Measurements from ENCODE around the gene PDGFRA. TPM values are rescaled to one million over a fixed set of nuclear protein-coding genes. Genes with fewer than 3 reads are reported as not detected.

Gene PDGFRA
- total and polyA plus RNA-seq, 2 donors (not counting 1 experiment from before 2014, with no cell fraction given): 284 to 363 TPM

DNA sequence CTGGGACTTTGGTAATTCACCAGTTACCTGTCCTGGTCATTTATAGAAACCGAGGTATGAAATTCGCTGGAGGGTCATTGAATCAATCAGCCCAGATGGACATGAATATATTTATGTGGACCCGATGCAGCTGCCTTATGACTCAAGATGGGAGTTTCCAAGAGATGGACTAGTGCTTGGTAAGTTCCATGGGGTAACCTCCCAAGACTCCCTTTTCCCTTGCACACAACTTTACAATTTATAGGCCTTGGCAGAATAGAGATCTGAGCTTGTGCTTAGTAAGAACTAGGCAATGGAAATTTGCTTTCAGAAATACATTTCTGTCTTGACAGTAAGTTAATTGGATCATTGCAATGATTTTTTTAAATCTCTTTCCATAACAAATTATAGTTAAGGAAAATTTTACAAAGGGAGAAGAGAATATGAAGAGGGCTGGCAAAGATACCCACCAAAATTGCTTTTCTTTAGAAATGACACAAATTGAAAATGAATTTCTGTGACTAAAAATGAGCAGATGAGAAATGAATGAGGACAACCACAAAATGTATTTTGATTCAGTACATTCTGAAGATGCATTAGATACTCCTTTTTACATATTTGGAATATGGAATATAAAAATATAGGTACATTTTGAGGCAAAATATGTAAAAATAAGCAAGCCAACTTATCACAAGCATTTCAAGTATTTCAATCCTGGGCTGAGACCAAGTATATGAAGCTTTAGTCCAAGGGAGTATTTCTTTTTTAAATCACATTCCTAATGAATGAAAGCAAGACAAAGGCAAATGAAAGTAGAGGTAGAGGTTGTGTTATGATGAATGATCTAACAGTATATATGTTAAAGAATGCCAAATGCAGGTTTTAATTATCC, 45.9 kb downstream of the PDGFRA start:
- DNase-seq (ENCODE audit: low read depth in 2 of 2): peak in 1 of 2 donors; percentile 13
- Histone ChIP-seq H3K4me1 (ENCODE audit: control insufficient read depth, extremely low read depth, insufficient read depth, low read length) (peaks cover 15% of the 10 kb centered on the region), H2AFZ (ENCODE audit: low read length) (no peak overlapping the region), H3K27ac (ENCODE audit: insufficient read depth, low read length) (no peak overlapping the region), H4K20me1 (ENCODE audit: control insufficient read depth, extremely low read depth, insufficient read depth, low read length) (no peaks in the 10 kb centered on the region), H3K36me3 (ENCODE audit: control insufficient read depth, insufficient read depth, low read length) (peaks cover 40% of the 10 kb centered on the region), H3K9me3 (ENCODE audit: control insufficient read depth, insufficient read depth, low read depth, low read length) (no peaks in the 10 kb centered on the region), H3K4me2 (ENCODE audit: extremely low read depth, insufficient read depth, low read length) (no peak overlapping the region), H3K9ac (ENCODE audit: insufficient read depth, low read length) (no peak overlapping the region), H3K4me3 (replicated peaks in 1 of 4; ENCODE audit: control extremely low read depth in 1 of 4, insufficient read depth in 1 of 4, low read depth in 3 of 4, low read length in 4 of 4) (no peak overlapping the region), H3K27me3 (ENCODE audit: control insufficient read depth, insufficient read depth, low read length) (no peaks in the 10 kb centered on the region), H3K79me2 (ENCODE audit: control insufficient read depth, insufficient read depth, low read length) (peaks cover 16% of the 10 kb centered on the region)
- no peak for TF ChIP-seq EZH2 (IDR thresholded peaks at IDR 0.05; ENCODE audit: low read length, missing control alignments)
- TF ChIP-seq, protein P1, sequence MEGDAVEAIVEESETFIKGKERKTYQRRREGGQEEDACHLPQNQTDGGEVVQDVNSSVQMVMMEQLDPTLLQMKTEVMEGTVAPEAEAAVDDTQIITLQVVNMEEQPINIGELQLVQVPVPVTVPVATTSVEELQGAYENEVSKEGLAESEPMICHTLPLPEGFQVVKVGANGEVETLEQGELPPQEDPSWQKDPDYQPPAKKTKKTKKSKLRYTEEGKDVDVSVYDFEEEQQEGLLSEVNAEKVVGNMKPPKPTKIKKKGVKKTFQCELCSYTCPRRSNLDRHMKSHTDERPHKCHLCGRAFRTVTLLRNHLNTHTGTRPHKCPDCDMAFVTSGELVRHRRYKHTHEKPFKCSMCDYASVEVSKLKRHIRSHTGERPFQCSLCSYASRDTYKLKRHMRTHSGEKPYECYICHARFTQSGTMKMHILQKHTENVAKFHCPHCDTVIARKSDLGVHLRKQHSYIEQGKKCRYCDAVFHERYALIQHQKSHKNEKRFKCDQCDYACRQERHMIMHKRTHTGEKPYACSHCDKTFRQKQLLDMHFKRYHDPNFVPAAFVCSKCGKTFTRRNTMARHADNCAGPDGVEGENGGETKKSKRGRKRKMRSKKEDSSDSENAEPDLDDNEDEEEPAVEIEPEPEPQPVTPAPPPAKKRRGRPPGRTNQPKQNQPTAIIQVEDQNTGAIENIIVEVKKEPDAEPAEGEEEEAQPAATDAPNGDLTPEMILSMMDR (conservative IDR thresholded peaks at IDR 0.05 in 1 of 2, IDR thresholded peaks at IDR 0.05 in 1 of 2; ENCODE audit: low read depth in 1 of 2, low read length in 2 of 2): no peak

DNA sequence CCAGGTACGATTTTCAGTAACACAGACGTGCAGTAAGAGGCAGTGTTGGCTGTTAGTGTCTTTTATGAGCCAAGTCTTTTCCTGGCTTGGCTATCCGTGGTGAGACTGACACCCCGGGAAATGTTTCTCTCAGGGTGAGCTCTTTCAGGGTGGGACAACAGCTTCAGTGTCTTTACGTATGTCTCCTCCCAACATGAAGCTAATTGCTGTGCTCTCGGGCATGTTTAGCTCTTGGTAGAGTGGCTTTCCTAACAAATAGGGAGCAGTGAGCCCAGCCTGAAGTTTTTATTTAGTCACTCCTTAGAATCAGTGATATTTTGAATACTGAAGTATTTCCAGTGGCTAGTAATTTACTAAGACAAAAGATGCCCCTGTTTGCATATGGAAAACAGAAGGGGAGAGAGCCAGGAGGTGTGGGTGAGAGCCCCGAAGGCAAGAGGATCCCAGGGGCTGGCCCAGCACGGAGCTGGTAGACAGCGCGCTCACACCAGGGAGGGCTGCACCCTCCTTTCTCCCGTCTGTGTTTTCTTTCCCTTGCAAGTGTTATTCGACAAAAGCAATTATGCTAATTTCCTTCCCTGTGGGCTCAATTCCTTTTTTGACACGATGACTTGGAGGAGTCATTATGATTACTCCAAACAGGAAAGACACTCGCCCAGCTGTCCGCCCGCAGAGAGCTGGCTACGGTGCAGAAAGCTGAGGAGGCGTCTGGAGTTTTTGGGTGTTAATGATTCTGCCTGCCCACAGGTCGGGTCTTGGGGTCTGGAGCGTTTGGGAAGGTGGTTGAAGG, 47.7 kb downstream of the PDGFRA start:
- no peaks in the 10 kb centered on the region for H4K20me1 ChIP-seq (ENCODE audit: control insufficient read depth, extremely low read depth, insufficient read depth, low read length)
- H3K36me3 ChIP-seq (ENCODE audit: control insufficient read depth, insufficient read depth, low read length): peaks cover 37% of the 10 kb centered on the region
- H3K9ac ChIP-seq (ENCODE audit: insufficient read depth, low read length): no peak overlapping the region
- peak overlapping the region; percentile 54 for H3K27ac ChIP-seq (ENCODE audit: insufficient read depth, low read length)
- no peak overlapping the region for H3K4me3 ChIP-seq (replicated peaks in 1 of 4; ENCODE audit: control extremely low read depth in 1 of 4, insufficient read depth in 1 of 4, low read depth in 3 of 4, low read length in 4 of 4)
- peaks cover 16% of the 10 kb centered on the region for H3K79me2 ChIP-seq (ENCODE audit: control insufficient read depth, insufficient read depth, low read length)
- H3K9me3 ChIP-seq (ENCODE audit: control insufficient read depth, insufficient read depth, low read depth, low read length): no peaks in the 10 kb centered on the region
- DNase-seq (ENCODE audit: low read depth in 2 of 2): peak in 1 of 2 donors; percentile 75
- peaks cover 20% of the 10 kb centered on the region for H3K4me1 ChIP-seq (ENCODE audit: control insufficient read depth, extremely low read depth, insufficient read depth, low read length)
- TF ChIP-seq EZH2 (IDR thresholded peaks at IDR 0.05; ENCODE audit: low read length, missing control alignments): no peak
- TF ChIP-seq, protein P1 (conservative IDR thresholded peaks at IDR 0.05 in 1 of 2, IDR thresholded peaks at IDR 0.05 in 1 of 2; ENCODE audit: low read depth in 1 of 2, low read length in 2 of 2): no peak
- no peak overlapping the region for H2AFZ ChIP-seq (ENCODE audit: low read length)
- H3K27me3 ChIP-seq (ENCODE audit: control insufficient read depth, insufficient read depth, low read length): no peaks in the 10 kb centered on the region
- H3K4me2 ChIP-seq (ENCODE audit: extremely low read depth, insufficient read depth, low read length): peak overlapping the region; percentile 38

DNA sequence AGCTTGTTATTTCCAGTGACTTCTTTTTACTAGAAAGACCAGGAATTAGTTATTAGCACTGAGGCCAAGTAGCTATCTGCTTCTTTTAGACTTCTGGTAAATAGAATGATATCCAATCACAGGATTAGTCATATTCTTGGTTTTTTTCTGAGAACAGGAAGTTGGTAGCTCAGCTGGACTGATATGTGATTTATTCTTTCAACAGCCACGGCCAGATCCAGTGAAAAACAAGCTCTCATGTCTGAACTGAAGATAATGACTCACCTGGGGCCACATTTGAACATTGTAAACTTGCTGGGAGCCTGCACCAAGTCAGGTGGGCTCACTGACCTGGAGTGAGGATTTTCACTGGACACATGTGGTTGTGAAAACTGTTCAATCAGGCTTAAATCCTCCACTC, 48.6 kb downstream of the PDGFRA start:
- no peak overlapping the region for H2AFZ ChIP-seq (ENCODE audit: low read length)
- DNase-seq (ENCODE audit: low read depth in 2 of 2): peak; percentile 66 to 91
- peak overlapping the region; percentile 30 for H3K27ac ChIP-seq (ENCODE audit: insufficient read depth, low read length)
- H4K20me1 ChIP-seq (ENCODE audit: control insufficient read depth, extremely low read depth, insufficient read depth, low read length): no peaks in the 10 kb centered on the region
- H3K79me2 ChIP-seq (ENCODE audit: control insufficient read depth, insufficient read depth, low read length): peaks cover 14% of the 10 kb centered on the region
- peaks cover 20% of the 10 kb centered on the region for H3K4me1 ChIP-seq (ENCODE audit: control insufficient read depth, extremely low read depth, insufficient read depth, low read length)
- no peak overlapping the region for H3K9ac ChIP-seq (ENCODE audit: insufficient read depth, low read length)
- no peak for TF ChIP-seq EZH2 (IDR thresholded peaks at IDR 0.05; ENCODE audit: low read length, missing control alignments)
- TF ChIP-seq, protein P1 (conservative IDR thresholded peaks at IDR 0.05 in 1 of 2, IDR thresholded peaks at IDR 0.05 in 1 of 2; ENCODE audit: low read depth in 1 of 2, low read length in 2 of 2): no peak
- H3K4me2 ChIP-seq (ENCODE audit: extremely low read depth, insufficient read depth, low read length): no peak overlapping the region
- peaks cover 35% of the 10 kb centered on the region for H3K36me3 ChIP-seq (ENCODE audit: control insufficient read depth, insufficient read depth, low read length)
- no peaks in the 10 kb centered on the region for H3K27me3 ChIP-seq (ENCODE audit: control insufficient read depth, insufficient read depth, low read length)
- H3K4me3 ChIP-seq (replicated peaks in 1 of 4; ENCODE audit: control extremely low read depth in 1 of 4, insufficient read depth in 1 of 4, low read depth in 3 of 4, low read length in 4 of 4): no peak overlapping the region
- no peaks in the 10 kb centered on the region for H3K9me3 ChIP-seq (ENCODE audit: control insufficient read depth, insufficient read depth, low read depth, low read length)
